Skin of body (tissue), 2 donors: Measurements from ENCODE around the gene FMNL2. TPM values are rescaled to one million over a fixed set of nuclear protein-coding genes. Genes with fewer than 3 reads are reported as not detected.

Experiments
- DNase-seq: peaks from one replicate; lab custom pipeline; 2025; lab: John Stamatoyannopoulos, UW
- total RNA-seq: library from RNA; depleted of rRNA; stranded (reverse); fragments of >200 nt; gene quantifications from one replicate; pipeline ENCODE4 v1.2.3, GENCODE V29; 2014

FMNL2 gene
- total RNA-seq, 1 donor from 2014 or later: 43.7 TPM

DNA sequence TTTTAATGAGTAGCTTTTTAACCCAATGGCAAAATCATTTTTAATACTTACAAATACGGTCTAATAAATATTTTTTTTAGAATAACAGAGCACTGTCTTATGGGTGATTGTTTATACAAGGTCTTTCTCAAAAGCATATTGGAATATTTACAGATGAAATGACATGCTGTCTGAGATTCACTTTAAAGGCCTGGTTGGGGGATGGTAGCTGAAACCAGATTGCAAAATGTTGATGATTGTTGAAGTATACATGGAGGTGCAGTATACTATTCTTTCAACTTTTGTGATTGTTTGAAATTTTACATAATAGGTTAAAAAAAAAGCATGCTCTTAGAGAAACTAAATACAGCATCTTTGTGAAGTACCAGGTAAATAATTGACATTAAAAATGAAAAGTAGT lies 111.2 kb downstream of the FMNL2 start:
- no peak for DNase-seq

- no peak for DNase-seq
Measured at GRCh38 chr2:152447897-152448296, 112.9 kb downstream of the FMNL2 start.

GRCh38 chr2:152448606-152449005 lies 113.6 kb downstream of the FMNL2 start:
- no peak for DNase-seq

DNA sequence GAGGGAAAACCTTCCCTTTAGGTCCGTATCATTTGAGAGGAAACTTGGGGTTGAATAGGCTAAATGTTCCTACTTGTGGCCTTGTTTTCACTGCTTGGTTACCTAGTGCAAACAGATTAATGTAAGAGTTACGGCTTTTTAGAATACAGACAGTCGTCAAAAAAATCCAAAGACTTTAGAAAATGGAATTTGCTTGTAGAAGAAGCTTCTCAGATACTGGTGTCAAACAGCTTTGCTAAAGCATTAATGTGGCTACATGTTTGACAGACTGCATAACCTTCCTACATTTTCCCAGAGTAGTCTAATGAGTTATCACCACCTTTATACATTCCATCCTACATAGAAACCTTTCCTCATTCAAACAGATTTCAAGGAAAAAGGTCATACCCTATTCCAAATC lies 114.6 kb downstream of the FMNL2 start:
- DNase-seq: no peak

GRCh38 chr2:152450176-152450575 lies 115.2 kb downstream of the FMNL2 start:
- DNase-seq: no peak

DNA sequence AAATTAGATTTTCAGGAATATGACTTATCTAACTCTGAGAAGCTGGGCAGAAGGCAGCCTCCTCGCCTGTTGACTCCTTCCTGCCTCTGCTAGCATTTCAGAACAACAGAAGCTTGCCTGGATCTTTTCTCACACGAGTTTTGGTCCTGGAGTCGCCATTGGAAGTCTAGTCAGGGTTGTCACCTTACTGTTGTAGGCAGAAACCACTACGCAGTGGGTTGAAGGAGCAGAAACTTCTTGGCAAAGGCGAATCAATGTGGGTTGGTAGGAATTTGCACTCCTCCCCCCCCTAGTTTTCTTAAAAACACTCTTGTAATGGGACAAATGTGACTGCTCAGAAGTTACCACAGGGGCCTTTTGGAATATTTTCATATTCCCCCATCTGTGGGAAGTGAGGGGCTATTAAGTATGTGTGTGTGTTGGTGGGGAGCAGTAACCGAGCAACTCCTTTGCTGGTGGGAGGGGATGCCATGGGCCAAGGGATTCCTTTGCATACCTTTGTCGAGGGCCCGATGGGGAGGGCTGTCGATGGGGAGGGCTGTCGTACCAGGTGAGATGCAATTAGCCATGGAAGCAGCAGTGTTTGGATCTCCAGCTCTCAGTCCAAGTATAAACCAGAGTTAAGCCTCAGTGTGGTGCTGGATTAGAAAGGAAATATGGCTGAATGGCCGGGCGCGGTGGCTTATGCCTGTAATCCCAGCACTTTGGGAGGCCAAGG lies 117.4 kb downstream of the FMNL2 start:
- no peak for DNase-seq

GRCh38 chr2:152453129-152453911 lies 118.3 kb downstream of the FMNL2 start:
- DNase-seq: no peak

DNA sequence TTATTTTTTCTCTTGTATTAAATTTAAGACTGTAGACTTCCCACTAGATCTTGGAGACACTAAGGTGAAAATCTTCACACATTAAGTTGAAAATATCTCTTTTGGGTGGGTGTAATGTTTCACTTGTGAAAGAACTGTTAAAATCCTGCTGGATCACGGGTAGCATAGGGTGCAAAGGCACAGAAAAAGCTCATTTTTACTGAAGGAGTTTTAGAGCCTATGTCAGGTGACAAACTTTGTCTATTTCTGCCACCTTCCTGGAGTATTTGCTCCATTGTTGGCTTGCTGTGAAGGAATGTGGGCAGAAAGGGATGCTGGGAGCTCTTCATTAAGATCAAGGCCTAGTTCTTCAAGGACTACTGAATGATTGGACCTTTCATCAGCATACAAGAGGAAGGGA lies 119.4 kb downstream of the FMNL2 start:
- DNase-seq: no peak

DNA sequence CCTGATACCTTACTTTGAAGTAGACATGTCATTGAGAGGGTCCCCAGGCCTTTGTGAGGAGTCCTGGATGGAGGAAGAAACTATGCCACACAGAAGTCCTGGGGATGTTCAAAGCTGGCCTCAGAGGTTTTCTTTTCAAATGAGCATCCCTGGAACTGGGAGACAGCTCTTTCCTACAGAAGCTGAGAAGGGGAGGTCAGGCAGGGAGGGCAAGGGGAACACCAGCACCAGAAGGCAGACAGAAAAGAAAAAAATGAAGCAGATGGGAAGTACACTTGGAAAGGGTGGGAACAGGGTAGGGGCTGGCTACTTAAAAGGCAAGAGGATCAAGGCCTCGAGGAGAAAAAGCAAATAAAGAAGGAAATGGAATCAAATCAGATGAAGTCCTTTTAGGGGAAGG lies 120.0 kb downstream of the FMNL2 start:
- no peak for DNase-seq

DNA sequence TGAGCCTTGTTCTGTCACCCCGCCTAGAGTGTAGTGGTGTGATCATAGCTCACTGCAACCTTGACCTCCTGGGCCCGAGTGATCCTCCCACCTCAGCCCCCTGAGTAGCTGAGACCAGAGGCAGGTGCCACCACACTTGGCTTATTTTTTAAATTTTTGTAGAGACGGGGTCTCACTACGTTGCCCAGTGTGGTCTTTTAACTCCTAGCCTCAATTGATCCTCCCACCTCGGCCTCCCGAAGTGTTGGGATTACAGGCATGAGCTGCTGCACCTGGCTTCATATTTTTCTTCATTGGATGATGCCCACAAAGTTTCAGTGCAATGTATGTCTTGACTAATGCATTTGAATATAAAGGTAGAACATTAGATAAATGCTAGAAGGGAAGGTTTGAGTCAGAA lies 120.8 kb downstream of the FMNL2 start:
- no peak for DNase-seq

DNA sequence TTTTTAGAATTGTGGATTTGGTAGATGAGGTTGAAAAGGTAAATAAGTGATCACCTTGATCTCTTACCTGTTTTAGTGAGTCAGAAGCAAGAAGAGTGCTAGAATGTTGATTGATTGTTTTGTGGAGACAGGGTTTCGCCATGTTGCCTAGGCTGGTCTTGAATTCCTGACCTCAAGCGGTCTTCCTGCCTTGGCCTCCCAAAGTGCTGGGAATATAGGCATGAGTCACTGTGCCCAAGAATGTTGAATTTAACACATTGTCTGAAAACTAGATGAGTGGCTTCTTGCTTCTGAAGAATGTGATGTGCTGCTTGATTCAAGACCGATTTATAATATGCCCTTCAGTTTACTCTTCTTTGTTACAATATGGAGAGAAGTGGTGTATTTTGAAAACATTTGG lies 121.3 kb downstream of the FMNL2 start:
- DNase-seq: no peak

GRCh38 chr2:152458441-152458940 lies 123.5 kb downstream of the FMNL2 start:
- DNase-seq: no peak

DNA sequence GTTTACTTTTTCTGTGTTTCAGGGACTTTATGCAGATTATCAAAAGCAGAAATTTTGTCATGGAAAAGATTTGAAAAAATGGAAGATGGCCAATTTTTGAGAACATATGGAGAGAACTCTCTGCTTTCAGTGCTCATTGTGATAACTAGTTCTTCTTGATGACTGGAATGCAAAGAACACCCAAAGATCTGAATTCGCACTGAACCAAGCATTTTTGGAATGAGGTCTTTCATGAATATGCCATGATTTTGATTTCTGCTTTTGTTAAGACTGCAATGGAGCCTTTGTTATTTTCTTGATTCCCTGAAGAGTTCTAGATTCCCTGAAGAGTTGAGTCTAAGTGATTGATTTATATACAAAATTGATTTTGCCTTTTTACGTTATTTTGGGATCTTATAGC lies 124.1 kb downstream of the FMNL2 start:
- peak; percentile 8 for DNase-seq

DNA sequence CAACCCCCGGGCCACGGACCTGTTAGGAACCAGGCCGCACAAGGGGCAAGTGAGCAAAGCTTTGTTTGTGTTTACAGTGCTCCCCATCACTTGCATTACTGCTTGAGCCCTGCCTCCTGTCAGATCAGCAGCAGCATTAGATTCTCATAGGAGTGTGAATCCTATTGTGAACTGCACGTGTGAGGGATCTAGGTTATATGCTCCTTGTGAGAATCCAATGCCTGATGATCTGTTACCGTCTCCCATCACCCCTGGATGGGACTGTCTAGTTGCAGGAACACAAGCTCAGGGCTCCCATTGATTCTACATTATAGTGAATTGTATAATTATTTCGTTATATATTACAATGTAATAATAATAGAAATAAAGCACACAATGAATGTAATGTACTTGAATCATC lies 125.6 kb downstream of the FMNL2 start:
- DNase-seq: no peak

DNA sequence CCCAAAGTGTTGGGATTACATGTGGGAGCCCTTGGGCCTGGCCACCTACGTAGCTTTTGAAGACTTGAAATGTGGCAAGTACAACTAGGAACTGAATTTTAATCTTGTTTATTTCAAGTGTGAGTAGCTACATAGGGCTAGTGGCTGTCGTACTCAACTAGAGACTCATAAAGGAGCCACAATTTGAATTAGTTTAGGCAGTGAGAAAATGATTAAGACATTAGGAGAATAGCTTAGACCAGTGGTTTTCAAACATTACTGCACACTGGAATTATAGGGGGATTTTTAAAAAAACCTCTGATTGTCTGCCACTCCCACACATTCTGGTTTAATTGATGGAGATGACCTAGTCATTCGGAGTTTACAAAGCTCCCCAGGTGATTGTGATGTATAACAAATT lies 127.1 kb downstream of the FMNL2 start:
- DNase-seq: no peak

DNA sequence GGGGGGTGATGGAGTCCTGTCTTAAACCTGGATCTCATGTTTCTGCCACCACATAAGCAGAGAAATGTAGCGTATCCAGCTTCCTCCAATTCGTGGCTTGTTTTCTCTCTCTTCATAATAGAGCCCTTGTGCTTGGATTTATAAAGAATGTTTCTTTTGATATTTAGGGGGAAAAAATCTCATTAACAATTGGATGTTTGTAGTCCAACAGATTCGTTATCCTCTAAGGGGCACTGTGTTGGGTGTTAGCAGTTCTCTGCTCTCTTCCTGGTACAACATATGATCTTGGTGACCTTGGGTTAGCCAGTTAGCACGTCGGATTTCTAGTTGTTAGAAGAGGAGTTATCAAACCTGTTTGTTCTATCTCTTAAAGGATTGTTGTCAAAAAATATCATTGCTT lies 127.8 kb downstream of the FMNL2 start:
- no peak for DNase-seq

DNA sequence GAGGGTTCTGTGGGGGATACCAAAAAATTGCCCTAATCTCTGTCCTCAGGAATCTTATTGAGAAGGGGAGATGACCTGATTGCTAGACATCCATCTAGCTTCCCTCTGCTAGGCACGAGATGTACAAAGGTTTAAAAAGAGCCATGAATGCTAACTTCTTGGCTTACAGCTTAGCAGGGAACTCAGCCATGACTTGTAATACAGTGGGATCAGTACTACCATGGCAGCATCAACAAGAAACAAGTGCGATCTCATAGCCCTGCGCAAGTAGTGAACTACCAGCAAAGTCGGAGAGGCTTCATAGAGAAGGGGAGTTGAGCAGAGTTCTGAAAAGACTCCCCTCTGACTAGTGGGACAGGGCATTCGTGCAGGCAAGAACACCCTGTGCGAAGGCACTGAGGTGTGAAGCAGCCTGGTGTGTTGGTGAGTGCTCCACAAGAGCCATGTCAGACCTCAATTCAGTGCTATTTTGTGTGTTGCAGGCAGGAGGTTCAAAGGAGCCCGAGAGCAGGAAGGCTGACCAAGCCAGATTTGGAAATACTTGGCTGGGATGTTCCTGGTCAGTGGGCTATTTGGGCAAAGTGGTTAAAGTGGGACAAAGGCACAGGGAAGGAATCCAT lies 130.0 kb downstream of the FMNL2 start:
- DNase-seq: no peak

DNA sequence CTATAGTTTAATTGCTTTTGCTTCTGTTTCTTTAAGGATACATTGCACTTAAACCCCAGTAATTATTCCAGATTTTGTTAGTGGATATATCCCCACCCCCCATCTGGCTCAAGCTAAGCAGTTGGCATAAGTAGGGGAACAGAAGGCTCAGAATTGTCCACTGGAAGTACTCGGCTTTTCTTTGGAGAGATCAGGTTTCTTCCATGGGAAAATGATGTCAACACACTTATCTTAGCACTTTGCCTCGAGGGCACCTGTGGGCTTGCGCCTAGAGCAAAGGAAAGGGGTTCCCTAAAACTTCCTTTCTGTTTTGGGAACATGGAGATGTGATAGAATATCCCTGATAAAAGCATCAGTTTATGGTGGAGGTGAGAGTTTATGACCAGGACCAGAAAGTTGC lies 130.6 kb downstream of the FMNL2 start:
- DNase-seq: no peak

DNA sequence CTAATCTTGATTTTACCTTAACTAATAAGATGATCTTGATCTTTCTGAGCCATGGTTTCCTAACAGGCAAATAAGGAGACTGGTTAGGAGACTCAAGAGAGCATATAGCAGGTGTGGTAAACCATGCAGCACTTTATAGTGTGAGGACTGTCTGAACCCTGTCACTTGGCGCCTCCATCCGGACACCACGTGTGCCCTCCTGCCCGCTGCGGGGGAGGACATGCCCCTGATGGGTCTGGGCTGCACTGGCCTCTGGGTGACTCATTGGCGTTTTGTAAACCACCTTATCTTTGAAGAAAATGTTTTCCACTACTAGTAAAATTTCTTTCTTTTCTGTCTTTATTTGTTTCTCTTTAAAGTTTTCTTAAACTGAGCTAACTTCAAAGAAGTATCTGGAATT lies 131.1 kb downstream of the FMNL2 start:
- DNase-seq: no peak

- DNase-seq: peak; percentile 78
Measured at GRCh38 chr2:152466980-152467676, 132.2 kb downstream of the FMNL2 start.

DNA sequence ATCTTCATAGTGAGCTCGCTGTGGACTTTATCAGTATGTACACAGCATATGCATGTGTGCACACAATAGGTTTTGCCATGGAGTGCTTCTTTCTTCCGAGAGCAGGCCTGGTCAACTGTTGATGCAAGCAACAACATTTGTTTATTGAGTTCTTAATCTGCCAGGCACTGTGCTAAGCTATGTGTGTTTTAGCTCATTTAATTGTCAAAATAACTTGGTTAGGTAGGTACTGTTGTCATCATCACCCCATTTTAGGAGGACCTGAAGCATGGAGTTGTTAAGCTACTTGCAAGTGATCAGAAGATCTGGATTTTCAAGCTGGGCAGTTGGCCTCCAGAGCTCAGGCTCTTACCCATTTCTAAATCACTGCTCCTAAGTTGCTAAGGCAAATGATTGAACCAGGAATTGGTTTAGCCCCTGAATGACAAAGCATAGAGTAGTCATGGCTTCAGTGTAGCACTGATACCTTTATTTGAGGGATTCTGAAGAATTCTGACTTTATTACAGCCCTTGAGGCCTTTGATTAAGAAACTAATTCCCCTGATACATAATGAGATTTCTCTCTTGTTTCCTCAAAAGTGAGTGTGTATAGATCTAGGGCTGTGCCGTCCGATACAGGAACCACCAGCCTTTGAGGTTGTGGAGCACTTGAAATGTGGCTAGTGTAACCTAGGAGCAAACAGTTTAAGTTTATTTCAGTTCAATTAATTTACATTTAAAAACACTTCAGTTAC lies 132.9 kb downstream of the FMNL2 start:
- no peak for DNase-seq
